K562 (cell line): ENCODE results near the gene ABCA3. TPM values are rescaled to one million over a fixed set of nuclear protein-coding genes. Genes with fewer than 3 reads are reported as not detected.

Experiments
- AFF4 ChIP-seq: sonication (generic); formaldehyde crosslinking; IDR thresholded peaks from 2 replicates; pipeline ENCODE4 v1.8.0; 2023; ENCODE audit warnings: mild to moderate bottlenecking, missing genetic modification reagents
- CHD7 ChIP-seq: fragments of 200-600 bp; sonication (generic); IDR thresholded peaks from one replicate; pipeline ENCODE4 v1.6.1; 2012; ENCODE audit warnings: mild to moderate bottlenecking, low read depth, low read length, inconsistent platforms
- GTF3C2 ChIP-seq: IDR thresholded peaks from 3 replicates; pipeline ENCODE4 v1.6.1; 2011; ENCODE audit warnings: borderline replicate concordance, mild to moderate bottlenecking, moderate library complexity; ENCODE audit not compliant: insufficient read length; ENCODE audit errors: extremely low read depth
- HDAC3 ChIP-seq: fragments of 450-650 bp; IDR thresholded peaks from 2 replicates; pipeline ENCODE4 v1.6.1; 2018; ENCODE audit warnings: borderline replicate concordance, mild to moderate bottlenecking, moderate library complexity; ENCODE audit not compliant: partially characterized antibody
- HOMEZ ChIP-seq: fragments of 250-450 bp; sonication (Bioruptor Pico); IDR thresholded peaks from 2 replicates; pipeline ENCODE4 v1.4.0; 2020; ENCODE audit warnings: mild to moderate bottlenecking, moderate library complexity
- polyA plus RNA-seq, 8 experiments: library from polyadenylated mRNA; depleted of rRNA in 4 of 8; stranded (reverse) in 5 of 8; unstranded in 3 of 8; fragments of >200 nt; fragmentation: Nextera tagmentation in 2 of 8; fragmentation: Illumina TruSeq in 1 of 8; extraction: Ambion mirVana in 2 of 8; extraction: Trizol in 1 of 8; gene quantifications; 2 replicates each; pipeline versions ENCODE4 v1.2.1 to v1.2.3, GENCODE V29; 2011 to 2014; ENCODE audit warnings: inconsistent platforms in 1 of 8, missing spikeins in 1 of 8
- total RNA-seq, 7 experiments: library from RNA; depleted of rRNA in 6 of 7; stranded (reverse); fragments of >200 nt in 6 of 7; fragmentation: Illumina TruSeq in 2 of 7; extraction: Trizol in 2 of 7; gene quantifications; 2 replicates each; pipeline versions ENCODE4 v1.2.1 to v1.2.3, GENCODE V29; 2011 to 2021; ENCODE audit warnings: low replicate concordance in 1 of 7

The ABCA3 gene
- total and polyA plus RNA-seq, 9 of the 15 experiments (the other 6 are each of a cell fraction or from before 2014, with no cell fraction given): 0.66 to 23.7 (median 6.9) TPM

GRCh38 chr16:2267913-2268666 is 72.4 kb downstream of the ABCA3 start, which contains the start of gene RNPS1 (continued):
- no peak for TF ChIP-seq CHD7
- no peak for TF ChIP-seq HDAC3
- TF ChIP-seq HOMEZ (CRISPR knock-in tag): no peak
- TF ChIP-seq GTF3C2: no peak
- no peak for TF ChIP-seq AFF4 (CRISPR knock-in tag)
